ENCODE measurements around the gene FAM98C.

GRCh38 chr19:38383743-38384142 is 19.1 kb upstream of the FAM98C start:
- no peak for TF ChIP-seq CTCF (IDR thresholded peaks at IDR 0.05; ENCODE audit: low read depth, low read length, missing input control)
- TF ChIP-seq YY1 (IDR thresholded peaks at IDR 0.05): no peak
- no peak for TF ChIP-seq ZBTB33 (IDR thresholded peaks at IDR 0.05)
- TF ChIP-seq GABPA (IDR thresholded peaks at IDR 0.05 in 1 of 2, conservative IDR thresholded peaks at IDR 0.05 in 1 of 2): no peak
- TF ChIP-seq HNF4G (IDR thresholded peaks at IDR 0.05): no peak
- TF ChIP-seq RXRA (IDR thresholded peaks at IDR 0.05): no peak
- TF ChIP-seq RAD21 (IDR thresholded peaks at IDR 0.05): no peak
- TF ChIP-seq REST (IDR thresholded peaks at IDR 0.05): no peak
- no peak for TF ChIP-seq SP1 (IDR thresholded peaks at IDR 0.05)
- TF ChIP-seq TAF1 (conservative IDR thresholded peaks at IDR 0.05): no peak
- TF ChIP-seq HNF4A (conservative IDR thresholded peaks at IDR 0.05): no peak
- no peak for TF ChIP-seq MAX (IDR thresholded peaks at IDR 0.05)
